ENCODE results near the gene FOXL1.

The FOXL1 gene

GRCh38 chr16:86619239-86619794 lies 41.0 kb downstream of the FOXL1 start:
- no peak for TF ChIP-seq CTCF (IDR thresholded peaks at IDR 0.05; ENCODE audit: insufficient read depth, missing control alignments)
- no peak for DNase-seq (ENCODE audit: insufficient read length, low spot score)
- FAIRE-seq = no peak

GRCh38 chr16:86620184-86620583 lies 41.8 kb downstream of the FOXL1 start:
- no peak for TF ChIP-seq CTCF (IDR thresholded peaks at IDR 0.05; ENCODE audit: insufficient read depth, missing control alignments)
- DNase-seq (ENCODE audit: insufficient read length, low spot score) (no peak), FAIRE-seq (no peak)

- FAIRE-seq = no peak
- DNase-seq (ENCODE audit: insufficient read length, low spot score) = no peak
- TF ChIP-seq CTCF (IDR thresholded peaks at IDR 0.05; ENCODE audit: insufficient read depth, missing control alignments) = no peak
These were observed 43.6 kb downstream of the FOXL1 start for GRCh38 chr16:86621966-86622365.

- TF ChIP-seq CTCF (IDR thresholded peaks at IDR 0.05; ENCODE audit: insufficient read depth, missing control alignments) = no peak
- no peak for FAIRE-seq
- no peak for DNase-seq (ENCODE audit: insufficient read length, low spot score)
These were observed 44.6 kb downstream of the FOXL1 start for GRCh38 chr16:86622700-86623615.

- no peak for FAIRE-seq
- DNase-seq (ENCODE audit: insufficient read length, low spot score) = no peak
- TF ChIP-seq CTCF (IDR thresholded peaks at IDR 0.05; ENCODE audit: insufficient read depth, missing control alignments) = no peak
These were observed 46.7 kb downstream of the FOXL1 start for GRCh38 chr16:86625029-86625428.

GRCh38 chr16:86625821-86626220 lies 47.5 kb downstream of the FOXL1 start:
- no peak for TF ChIP-seq CTCF (IDR thresholded peaks at IDR 0.05; ENCODE audit: insufficient read depth, missing control alignments)
- DNase-seq (ENCODE audit: insufficient read length, low spot score) (no peak), FAIRE-seq (no peak)

- no peak for DNase-seq (ENCODE audit: insufficient read length, low spot score)
- no peak for TF ChIP-seq CTCF (IDR thresholded peaks at IDR 0.05; ENCODE audit: insufficient read depth, missing control alignments)
- FAIRE-seq = no peak
These were observed 47.9 kb downstream of the FOXL1 start for GRCh38 chr16:86626284-86626683.
